IMR-90 (cell line): ENCODE data around the gene SMYD4. TPM values are rescaled to one million over a fixed set of nuclear protein-coding genes. Genes with fewer than 3 reads are reported as not detected.

Source experiments
- ATAC-seq: fragments of 200-7000 bp; cut with Tn5 transposase; 2 replicates; pipeline ENCODE4 v1.9.1; 2020; ENCODE audit warnings: low read depth, mild to moderate bottlenecking, moderate library complexity
- BruUV-seq: library from RNA; stranded (reverse); fragments of 400-500 nt; replicated peaks from 2 replicates; lab custom pipeline; 2021; lab: Mats Ljungman, UMichigan
- CTCF ChIA-PET: fragments of 300-600 bp; formaldehyde crosslinking; extraction: SDS; loops from one replicate; lab custom pipeline; 2021; ENCODE audit warnings: antibody characterized with exemption; lab: Yijun Ruan, JAX
- POLR2A ChIA-PET: fragments of 300-600 bp; sonication (Branson Sonifier 250); formaldehyde crosslinking; loops from one replicate; lab custom pipeline; 2022; ENCODE audit warnings: antibody characterized with exemption; ENCODE audit not compliant: unreplicated experiment; lab: Charles Lee
- DNase-seq: peaks from one replicate; pipeline ENCODE4 v3.0.0; 2013
- H2AFZ ChIP-seq: replicated peaks from 2 replicates; pipeline ENCODE3; 2013; ENCODE audit warnings: low read length, mild to moderate bottlenecking; ENCODE audit not compliant: poor library complexity
- H2AK5ac ChIP-seq: 2 replicates; pipeline ENCODE4 v1.6.1; 2013; ENCODE audit warnings: low read depth, low read length, inconsistent platforms
- H2AK9ac ChIP-seq: replicated peaks from 2 replicates; pipeline ENCODE3; 2013; ENCODE audit warnings: mild to moderate bottlenecking, low read depth, low read length, moderate library complexity; ENCODE audit not compliant: poor library complexity
- H2BK120ac ChIP-seq: 2 replicates; pipeline ENCODE4 v1.6.1; 2013; ENCODE audit warnings: low read depth, low read length, inconsistent platforms
- H2BK15ac ChIP-seq: 3 replicates; pipeline ENCODE4 v1.6.1; 2013; ENCODE audit warnings: low read depth, low read length, inconsistent platforms
- H2BK20ac ChIP-seq: 2 replicates; pipeline ENCODE4 v1.6.1; 2013; ENCODE audit warnings: low read depth, mild to moderate bottlenecking, inconsistent platforms, low read length, moderate library complexity
- H2BK5ac ChIP-seq: 2 replicates; pipeline ENCODE4 v1.6.1; 2013; ENCODE audit warnings: mild to moderate bottlenecking, low read depth, low read length, inconsistent platforms; ENCODE audit not compliant: poor library complexity, severe bottlenecking
- H3K14ac ChIP-seq: replicated peaks from 2 replicates; pipeline ENCODE4 v1.6.1; 2013; ENCODE audit warnings: low read depth, low read length, inconsistent platforms
- H3K18ac ChIP-seq: 2 replicates; pipeline ENCODE4 v1.6.1; 2013; ENCODE audit warnings: low read depth, low read length, control low read depth
- H3K23ac ChIP-seq: 2 replicates; pipeline ENCODE4 v1.6.1; 2013; ENCODE audit warnings: low read depth, low read length, inconsistent platforms
- H3K27ac ChIP-seq: 2 replicates; pipeline ENCODE4 v1.5.1; 2013; ENCODE audit warnings: mild to moderate bottlenecking, control low read depth, low read length; ENCODE audit not compliant: insufficient read depth
- H3K27me3 ChIP-seq: 2 replicates; pipeline ENCODE4 v1.6.1; 2013; ENCODE audit warnings: low read length; ENCODE audit not compliant: control insufficient read depth, insufficient read depth
- H3K36me3 ChIP-seq: 2 replicates; pipeline ENCODE4 v1.6.1; 2013; ENCODE audit warnings: low read length, mixed read lengths; ENCODE audit not compliant: control insufficient read depth, insufficient read depth
- H3K4ac ChIP-seq: 2 replicates; pipeline ENCODE4 v1.6.1; 2013; ENCODE audit warnings: low read depth, low read length, inconsistent platforms
- H3K4me1 ChIP-seq: 2 replicates; pipeline ENCODE4 v1.6.1; 2013; ENCODE audit warnings: low read length, mixed read lengths; ENCODE audit not compliant: control insufficient read depth, insufficient read depth
- H3K4me2 ChIP-seq: 2 replicates; pipeline ENCODE4 v1.6.1; 2013; ENCODE audit warnings: low read depth, mild to moderate bottlenecking, control low read depth, low read length, moderate library complexity
- H3K4me3 ChIP-seq: 2 replicates; pipeline ENCODE4 v1.5.1; 2013; ENCODE audit warnings: low read depth, mild to moderate bottlenecking, control low read depth, low read length, moderate library complexity; ENCODE audit not compliant: insufficient read depth
- H3K56ac ChIP-seq: 2 replicates; pipeline ENCODE4 v1.6.1; 2013; ENCODE audit warnings: low read length, inconsistent platforms; ENCODE audit not compliant: insufficient read depth; ENCODE audit errors: extremely low read depth
- H3K79me1 ChIP-seq, 2 experiments: 2 replicates each; pipeline ENCODE4 v1.6.1; 2013; ENCODE audit warnings: low read length in 2 of 2, inconsistent platforms in 1 of 2, low read depth in 1 of 2
- H3K9ac ChIP-seq: 2 replicates; pipeline ENCODE4 v1.6.1; 2013; ENCODE audit warnings: low read depth, low read length, control low read depth
- H3K9me1 ChIP-seq: 2 replicates; pipeline ENCODE4 v1.6.1; 2013; ENCODE audit warnings: low read length, inconsistent platforms; ENCODE audit not compliant: insufficient read depth
- H3K9me3 ChIP-seq: 2 replicates; pipeline ENCODE4 v1.6.1; 2013; ENCODE audit warnings: low read length; ENCODE audit not compliant: control insufficient read depth, insufficient read depth
- H4K20me1 ChIP-seq: 2 replicates; pipeline ENCODE4 v1.6.1; 2013; ENCODE audit warnings: low read length, inconsistent platforms; ENCODE audit not compliant: insufficient read depth
- H4K5ac ChIP-seq: 2 replicates; pipeline ENCODE4 v1.6.1; 2013; ENCODE audit warnings: mild to moderate bottlenecking, low read depth, low read length, control low read depth
- H4K8ac ChIP-seq, 2 experiments: 2 replicates each; pipeline ENCODE4 v1.6.1; 2013; ENCODE audit warnings: low read depth in 2 of 2, low read length in 2 of 2, control low read depth in 1 of 2, inconsistent platforms in 1 of 2
- H4K91ac ChIP-seq: 2 replicates; pipeline ENCODE4 v1.6.1; 2013; ENCODE audit warnings: low read depth, low read length, inconsistent platforms; ENCODE audit not compliant: insufficient read depth
- BHLHE40 ChIP-seq: fragments of 150-350 bp; IDR thresholded peaks from 2 replicates; pipeline ENCODE4 v1.6.1; 2016; ENCODE audit warnings: mild to moderate bottlenecking, low read depth, low read length
- CHD1 ChIP-seq: IDR thresholded peaks from 2 replicates; pipeline ENCODE4 v1.6.1; 2012; ENCODE audit warnings: low read depth, low read length, improper control_type of control experiment
- CTCF ChIP-seq: conservative IDR thresholded peaks from 2 replicates; pipeline ENCODE4 v1.5.1; 2012; ENCODE audit warnings: mild to moderate bottlenecking, low read depth, low read length, improper control_type of control experiment
- ELK1 ChIP-seq: fragments of 150-350 bp; IDR thresholded peaks from 2 replicates; pipeline ENCODE4 v1.6.1; 2016; ENCODE audit warnings: low read depth, mild to moderate bottlenecking, low read length, moderate library complexity, borderline replicate concordance
- FOS ChIP-seq: fragments of 150-350 bp; IDR thresholded peaks from 2 replicates; pipeline ENCODE4 v1.6.1; 2016; ENCODE audit warnings: low read depth, low read length
- MAFK ChIP-seq: IDR thresholded peaks from 2 replicates; pipeline ENCODE4 v1.6.1; 2012; ENCODE audit warnings: low read depth, low read length, improper control_type of control experiment
- MAZ ChIP-seq: IDR thresholded peaks from 2 replicates; pipeline ENCODE4 v1.6.1; 2012; ENCODE audit warnings: low read depth, mild to moderate bottlenecking, low read length, improper control_type of control experiment, moderate library complexity, borderline replicate concordance
- MXI1 ChIP-seq: IDR thresholded peaks from 2 replicates; pipeline ENCODE4 v1.6.1; 2012; ENCODE audit warnings: low read depth, mild to moderate bottlenecking, low read length, moderate library complexity, borderline replicate concordance
- NFE2L2 ChIP-seq: fragments of 150-350 bp; IDR thresholded peaks from 2 replicates; pipeline ENCODE4 v1.6.1; 2016; ENCODE audit warnings: low read depth, mild to moderate bottlenecking, low read length
- POLR2A ChIP-seq: IDR thresholded peaks from 2 replicates; pipeline ENCODE4 v1.6.1; 2012; ENCODE audit warnings: mild to moderate bottlenecking, low read depth, low read length
- RAD21 ChIP-seq: IDR thresholded peaks from 2 replicates; pipeline ENCODE4 v1.6.1; 2012; ENCODE audit warnings: low read length, improper control_type of control experiment
- RCOR1 ChIP-seq: IDR thresholded peaks from 2 replicates; pipeline ENCODE4 v1.6.1; 2012; ENCODE audit warnings: mild to moderate bottlenecking, low read length, improper control_type of control experiment; ENCODE audit not compliant: insufficient replicate concordance
- RFX5 ChIP-seq: IDR thresholded peaks from 2 replicates; pipeline ENCODE4 v1.8.0; 2012; ENCODE audit warnings: low read depth, mild to moderate bottlenecking, low read length, moderate library complexity
- WGBS, 2 experiments: methylation state at CpG; one replicate each; pipeline versions ENCODE4 v1.1.5 to v1.1.7; 2013; ENCODE audit warnings: missing lambda C conversion rate in 2 of 2; ENCODE audit not compliant: insufficient read length in 1 of 2; ENCODE audit errors: extremely low coverage in 2 of 2; 5-methylcytosine and 5-hydroxymethylcytosine counted together
- dilution Hi-C: fragments of 300-500 bp; cut with HindIII; formaldehyde crosslinking; loops from one replicate; pipeline ENCODE4 v1.14.3; 2018; ENCODE audit warnings: low sequenced_read_pairs; ENCODE audit not compliant: unreplicated experiment
- in situ Hi-C: fragments of 300-500 bp; cut with MboI; formaldehyde crosslinking; loops from 3 replicates; pipeline ENCODE4 v1.14.3; 2019; ENCODE audit warnings: low sequenced_read_pairs, inconsistent platforms, mixed read lengths
- intact Hi-C: fragments of 100-400 bp; cut with micrococcal nuclease; formaldehyde crosslinking; loops from 2 replicates; pipeline ENCODE4 v1.10.0; 2022
- polyA plus RNA-seq, 3 experiments: library from polyadenylated mRNA; depleted of rRNA; stranded (reverse); fragments of >200 nt; gene quantifications; 2 replicates each; pipeline ENCODE4 v1.2.3, GENCODE V29; 2012; ENCODE audit warnings: low replicate concordance in 1 of 3
- total RNA-seq: library from RNA; depleted of rRNA; stranded (reverse); fragments of >200 nt; gene quantifications from 2 replicates; pipeline ENCODE4 v1.2.3, GENCODE V29; 2012

SMYD4 gene
- total and polyA plus RNA-seq, 2 of the 4 experiments (the other 2 are of a cell fraction): 5.3 to 7.2 TPM

- ATAC-seq: no peak
- Histone ChIP-seq H2AK9ac (no peak overlapping the region), H3K79me1 (peaks cover 0 to 10% of the 10 kb centered on the region in 2 experiments; a peak in 1 of 4 replicates), H3K27me3 (no peaks in the 10 kb centered on the region), H2BK20ac (no peak overlapping the region), H2AK5ac (no peak overlapping the region), H2BK5ac (no peak overlapping the region), H3K56ac (no peak overlapping the region), H3K36me3 (peaks cover 14% of the 10 kb centered on the region), H4K91ac (no peak overlapping the region), H3K4me1 (no peaks in the 10 kb centered on the region), H2BK15ac (no peak overlapping the region), H4K8ac (no peak overlapping the region), H3K4ac (no peak overlapping the region), H3K9ac (no peak overlapping the region), H3K9me3 (no peaks in the 10 kb centered on the region), H2AFZ (no peak overlapping the region), H3K9me1 (no peaks in the 10 kb centered on the region), H4K5ac (no peak overlapping the region), H3K23ac (no peak overlapping the region), H4K20me1 (no peaks in the 10 kb centered on the region), H3K14ac (no peak overlapping the region), H3K4me2 (no peak overlapping the region), H2BK120ac (no peak overlapping the region), H3K27ac (no peak overlapping the region), H3K4me3 (no peak overlapping the region), H3K18ac (no peak overlapping the region)
- ChIA-PET POLR2A (no interaction called here), CTCF (no interaction called here)
- dilution Hi-C loops: no loop called here
- no peak for DNase-seq
- in situ Hi-C loops: no loop called here
- BruUV-seq: no TSS peak
- intact Hi-C loops: no loop called here
- WGBS, 2 experiments: no CpG with 5 or more reads among the region's 3 CpGs
- TF ChIP-seq MXI1 (no peak), RCOR1 (no peak), MAFK (no peak), ELK1 (no peak), FOS (no peak), CHD1 (no peak), NFE2L2 (no peak), MAZ (no peak), RFX5 (no peak), CTCF (no peak), POLR2A (no peak), BHLHE40 (no peak), RAD21 (no peak)
Observed at GRCh38 chr17:1853698-1854097, 24.0 kb upstream of the SMYD4 start.
